ENCODE measurements around the gene FUT6. TPM values are rescaled to one million over a fixed set of nuclear protein-coding genes. Genes with fewer than 3 reads are reported as not detected.

FUT6 gene
- total RNA-seq, 1 donor from 2014 or later = not detected

- Mint-ChIP-seq H3K27ac (peak overlapping the region; percentile 59), H3K27me3 (ENCODE audit: insufficient read depth, low read depth) (no peaks in the 10 kb centered on the region), H3K9me3 (no peaks in the 10 kb centered on the region), H3K4me1 (peaks cover 2% of the 10 kb centered on the region), H3K36me3 (no peaks in the 10 kb centered on the region), H3K4me3 (no peak overlapping the region)
- H3K79me2 ChIP-seq (ENCODE audit: low read depth) = no peaks in the 10 kb centered on the region
- no peak overlapping the region for H3K27ac ChIP-seq
- TF ChIP-seq CTCF (IDR thresholded peaks at IDR 0.05) = no peak
- no peak for TF ChIP-seq EZH2phosphoT487 (IDR thresholded peaks at IDR 0.05)
- TF ChIP-seq EZH2 (IDR thresholded peaks at IDR 0.05) = no peak
- H3K4me2 ChIP-seq = no peak overlapping the region
- no peak overlapping the region for H2AFZ ChIP-seq (replicated peaks)
- no peaks in the 10 kb centered on the region for H3K4me1 ChIP-seq
- H3K4me3 ChIP-seq = no peak overlapping the region
- H3K36me3 ChIP-seq = no peaks in the 10 kb centered on the region
- H3K27me3 ChIP-seq = no peaks in the 10 kb centered on the region
- no peaks in the 10 kb centered on the region for H3F3A ChIP-seq (ENCODE audit: low read depth)
- H3K9ac ChIP-seq = peak overlapping the region; percentile 37
- H3K9me3 ChIP-seq (ENCODE audit: low read depth) = no peaks in the 10 kb centered on the region
- no peaks in the 10 kb centered on the region for H4K20me1 ChIP-seq (ENCODE audit: low read depth)
- no peak for DNase-seq (ENCODE audit: low spot score)
Observed at GRCh38 chr19:5814852-5815246, 24.7 kb downstream of the FUT6 start.

- H3K4me3 Mint-ChIP-seq = no peak overlapping the region
- Histone ChIP-seq H4K20me1 (ENCODE audit: low read depth) (no peaks in the 10 kb centered on the region), H2AFZ (replicated peaks) (no peak overlapping the region), H3K4me1 (no peaks in the 10 kb centered on the region), H3K27ac (no peak overlapping the region), H3F3A (ENCODE audit: low read depth) (no peaks in the 10 kb centered on the region), H3K36me3 (no peaks in the 10 kb centered on the region), H3K9ac (no peak overlapping the region), H3K27me3 (no peaks in the 10 kb centered on the region), H3K79me2 (ENCODE audit: low read depth) (no peaks in the 10 kb centered on the region), H3K4me3 (no peak overlapping the region), H3K9me3 (ENCODE audit: low read depth) (no peaks in the 10 kb centered on the region), H3K4me2 (no peak overlapping the region)
- no peak for TF ChIP-seq CTCF (IDR thresholded peaks at IDR 0.05)
- no peak for TF ChIP-seq EZH2 (IDR thresholded peaks at IDR 0.05)
- TF ChIP-seq EZH2phosphoT487 (IDR thresholded peaks at IDR 0.05) = no peak
- no peak for DNase-seq (ENCODE audit: low spot score)
- H3K36me3 Mint-ChIP-seq = no peaks in the 10 kb centered on the region
- H3K27me3 Mint-ChIP-seq (ENCODE audit: insufficient read depth, low read depth) = peaks cover 2% of the 10 kb centered on the region
- H3K27ac Mint-ChIP-seq = no peak overlapping the region
- no peaks in the 10 kb centered on the region for H3K9me3 Mint-ChIP-seq
- peaks cover 2% of the 10 kb centered on the region for H3K4me1 Mint-ChIP-seq
Observed at GRCh38 chr19:5814123-5814851, 25.2 kb downstream of the FUT6 start.

DNA sequence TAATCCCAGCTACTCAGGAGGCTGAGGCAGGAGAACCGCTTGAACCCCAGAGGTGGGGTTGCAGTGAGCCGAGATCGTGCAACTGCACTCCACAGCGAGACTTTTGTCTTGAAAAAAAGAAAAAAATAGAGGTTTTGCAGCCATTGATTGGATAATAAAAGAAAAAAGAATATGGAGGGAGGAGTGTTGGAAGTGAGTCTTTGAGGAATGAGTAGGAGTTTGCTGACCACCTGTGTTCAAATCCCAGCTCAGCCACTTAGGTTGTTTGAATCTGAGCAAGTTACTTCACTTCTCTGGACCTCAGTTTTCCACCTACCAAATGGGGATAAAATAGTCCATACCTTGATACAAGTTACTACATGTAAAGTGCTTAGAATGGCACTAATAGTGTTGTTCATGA lies 28.4 kb downstream of the FUT6 start:
- peak overlapping the region; percentile 55 for H3K4me3 Mint-ChIP-seq
- Histone ChIP-seq H3K36me3 (no peaks in the 10 kb centered on the region), H4K20me1 (ENCODE audit: low read depth) (no peaks in the 10 kb centered on the region), H3K79me2 (ENCODE audit: low read depth) (no peaks in the 10 kb centered on the region), H3K4me3 (no peak overlapping the region), H3K27me3 (no peaks in the 10 kb centered on the region), H3K4me1 (peaks cover 7% of the 10 kb centered on the region), H2AFZ (replicated peaks) (no peak overlapping the region), H3K27ac (no peak overlapping the region), H3K4me2 (no peak overlapping the region), H3K9me3 (ENCODE audit: low read depth) (no peaks in the 10 kb centered on the region), H3F3A (ENCODE audit: low read depth) (peaks cover 2% of the 10 kb centered on the region), H3K9ac (no peak overlapping the region)
- no peak overlapping the region for H3K27ac Mint-ChIP-seq
- no peak for DNase-seq (ENCODE audit: low spot score)
- H3K9me3 Mint-ChIP-seq = no peaks in the 10 kb centered on the region
- peaks cover 5% of the 10 kb centered on the region for H3K27me3 Mint-ChIP-seq (ENCODE audit: insufficient read depth, low read depth)
- TF ChIP-seq EZH2 (IDR thresholded peaks at IDR 0.05) (no peak), CTCF (IDR thresholded peaks at IDR 0.05) (no peak), EZH2phosphoT487 (IDR thresholded peaks at IDR 0.05) (no peak)
- peaks cover 11% of the 10 kb centered on the region for H3K4me1 Mint-ChIP-seq
- H3K36me3 Mint-ChIP-seq = no peaks in the 10 kb centered on the region
